K562 (cell line): ENCODE measurements around the gene CAPS. TPM values are rescaled to one million over a fixed set of nuclear protein-coding genes. Genes with fewer than 3 reads are reported as not detected.

ENCODE experiments used
- CBX8 ChIP-seq: fragments of 200-600 bp; sonication (generic); IDR thresholded peaks from 2 replicates; pipeline ENCODE4 v1.6.1; 2012; ENCODE audit warnings: borderline replicate concordance, mixed run types, low read depth, mild to moderate bottlenecking, moderate library complexity, mixed read lengths, low read length, control low read depth, inconsistent platforms; ENCODE audit not compliant: poor library complexity, severe bottlenecking; ENCODE audit errors: extremely low read depth
- DNMT1 ChIP-seq: fragments of 450-650 bp; IDR thresholded peaks from 2 replicates; pipeline ENCODE4 v1.6.1; 2016; ENCODE audit warnings: antibody characterized with exemption, mild to moderate bottlenecking
- ERF ChIP-seq: fragments of 450-650 bp; formaldehyde crosslinking; IDR thresholded peaks from 2 replicates; pipeline ENCODE4 v1.4.0; 2020; ENCODE audit warnings: mild to moderate bottlenecking, mixed read lengths
- FOS ChIP-seq: IDR thresholded peaks from 3 replicates; pipeline ENCODE4 v1.6.1; 2011; ENCODE audit not compliant: insufficient read length; ENCODE audit errors: extremely low read depth
- FOXK1 ChIP-seq: sonication (generic); formaldehyde crosslinking; IDR thresholded peaks from 2 replicates; pipeline ENCODE4 v1.8.0; 2022; ENCODE audit warnings: missing genetic modification reagents, mild to moderate bottlenecking, borderline replicate concordance
- GTF2F1 ChIP-seq: IDR thresholded peaks from 2 replicates; pipeline ENCODE4 v1.6.1; 2011; ENCODE audit warnings: low read depth, low read length, improper control_type of control experiment
- L3MBTL2 ChIP-seq: fragments of 450-650 bp; IDR thresholded peaks from 2 replicates; pipeline ENCODE4 v1.6.1; 2016; ENCODE audit warnings: mild to moderate bottlenecking, moderate library complexity
- POLR2AphosphoS5 ChIP-seq: IDR thresholded peaks from 2 replicates; pipeline ENCODE4 v1.6.1; 2011; ENCODE audit warnings: mild to moderate bottlenecking, low read depth, low read length, moderate library complexity; ENCODE audit not compliant: control insufficient read depth, insufficient read depth
- SAP30 ChIP-seq: fragments of 200-600 bp; sonication (generic); IDR thresholded peaks from 2 replicates; pipeline ENCODE4 v1.6.1; 2012; ENCODE audit warnings: borderline replicate concordance, low read depth, mild to moderate bottlenecking, moderate library complexity, low read length, control low read depth, inconsistent platforms; ENCODE audit not compliant: insufficient read depth, poor library complexity, severe bottlenecking
- TAF15 ChIP-seq: fragments of 200-400 bp; formaldehyde crosslinking; IDR thresholded peaks from 2 replicates; pipeline ENCODE4 v1.6.1; 2017; ENCODE audit warnings: mild to moderate bottlenecking, low read depth, low read length, moderate library complexity
- TCFL5 ChIP-seq: fragments of 250-450 bp; sonication (Bioruptor Pico); conservative IDR thresholded peaks from 2 replicates; pipeline ENCODE4 v1.6.1; 2021; ENCODE audit warnings: mild to moderate bottlenecking, moderate library complexity, matching md5 sums
- TFAM ChIP-seq: fragments of 250-450 bp; sonication (Bioruptor Pico); conservative IDR thresholded peaks from 2 replicates; pipeline ENCODE4 v1.5.0; 2021; ENCODE audit warnings: mild to moderate bottlenecking, moderate library complexity
- THRAP3 ChIP-seq: fragments of 450-650 bp; IDR thresholded peaks from 2 replicates; pipeline ENCODE4 v1.6.1; 2016; ENCODE audit warnings: mild to moderate bottlenecking, inconsistent platforms, borderline replicate concordance
- ZNF311 ChIP-seq: fragments of 250-450 bp; sonication (Bioruptor Pico); IDR thresholded peaks from 2 replicates; pipeline ENCODE4 v1.4.0; 2020; ENCODE audit warnings: mild to moderate bottlenecking, moderate library complexity
- ZNF316 ChIP-seq: fragments of 450-650 bp; IDR thresholded peaks from 2 replicates; pipeline ENCODE4 v1.6.1; 2016
- ZNF444 ChIP-seq: fragments of 250-450 bp; sonication (Bioruptor Pico); IDR thresholded peaks from 2 replicates; pipeline ENCODE4 v1.4.0; 2020; ENCODE audit warnings: mild to moderate bottlenecking, moderate library complexity
- ZNF79 ChIP-seq: fragments of 250-450 bp; sonication (Bioruptor Pico); IDR thresholded peaks from 2 replicates; pipeline ENCODE4 v1.4.0; 2020; ENCODE audit warnings: low read depth, mild to moderate bottlenecking, moderate library complexity
- polyA plus RNA-seq, 8 experiments: library from polyadenylated mRNA; depleted of rRNA in 4 of 8; stranded (reverse) in 5 of 8; unstranded in 3 of 8; fragments of >200 nt; fragmentation: Nextera tagmentation in 2 of 8; fragmentation: Illumina TruSeq in 1 of 8; extraction: Ambion mirVana in 2 of 8; extraction: Trizol in 1 of 8; gene quantifications; 2 replicates each; pipeline versions ENCODE4 v1.2.1 to v1.2.3, GENCODE V29; 2011 to 2014; ENCODE audit warnings: inconsistent platforms in 1 of 8, missing spikeins in 1 of 8
- total RNA-seq, 7 experiments: library from RNA; depleted of rRNA in 6 of 7; stranded (reverse); fragments of >200 nt in 6 of 7; fragmentation: Illumina TruSeq in 2 of 7; extraction: Trizol in 2 of 7; gene quantifications; 2 replicates each; pipeline versions ENCODE4 v1.2.1 to v1.2.3, GENCODE V29; 2011 to 2021; ENCODE audit warnings: low replicate concordance in 1 of 7
- TF ChIP-seq, protein P1 (sequence below): sonication (generic); formaldehyde crosslinking; IDR thresholded peaks from 2 replicates; pipeline ENCODE4 v1.8.0; 2022; ENCODE audit warnings: mild to moderate bottlenecking, missing genetic modification reagents
- TF ChIP-seq, protein P2 (sequence below): fragments of 450-650 bp; formaldehyde crosslinking; IDR thresholded peaks from 2 replicates; pipeline ENCODE4 v1.4.0; 2020; ENCODE audit warnings: mild to moderate bottlenecking, moderate library complexity
- TF ChIP-seq, protein P3 (sequence below): IDR thresholded peaks from 3 replicates; pipeline ENCODE4 v1.6.1; 2011; ENCODE audit warnings: borderline replicate concordance, mild to moderate bottlenecking, moderate library complexity; ENCODE audit not compliant: insufficient read length; ENCODE audit errors: extremely low read depth
- TF ChIP-seq, protein P4 (sequence below): fragments of 250-450 bp; sonication (Bioruptor Pico); IDR thresholded peaks from 2 replicates; pipeline ENCODE4 v1.4.0; 2020

The CAPS gene
- total and polyA plus RNA-seq, 9 of the 15 experiments (the other 6 are each of a cell fraction or from before 2014, with no cell fraction given): 0.15 to 4.0 (median 0.91) TPM

GRCh38 chr19:5903624-5904351 is 10.3 kb upstream of the CAPS start, which contains the start of gene NDUFA11 (continued):
- TF ChIP-seq SAP30: peak; percentile 70
- TF ChIP-seq, protein P1, sequence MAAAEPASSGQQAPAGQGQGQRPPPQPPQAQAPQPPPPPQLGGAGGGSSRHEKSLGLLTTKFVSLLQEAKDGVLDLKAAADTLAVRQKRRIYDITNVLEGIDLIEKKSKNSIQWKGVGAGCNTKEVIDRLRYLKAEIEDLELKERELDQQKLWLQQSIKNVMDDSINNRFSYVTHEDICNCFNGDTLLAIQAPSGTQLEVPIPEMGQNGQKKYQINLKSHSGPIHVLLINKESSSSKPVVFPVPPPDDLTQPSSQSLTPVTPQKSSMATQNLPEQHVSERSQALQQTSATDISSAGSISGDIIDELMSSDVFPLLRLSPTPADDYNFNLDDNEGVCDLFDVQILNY: 0 out of 2 replicates have a peak, but pooled peaks have one; percentile 31
- TF ChIP-seq, protein P2, sequence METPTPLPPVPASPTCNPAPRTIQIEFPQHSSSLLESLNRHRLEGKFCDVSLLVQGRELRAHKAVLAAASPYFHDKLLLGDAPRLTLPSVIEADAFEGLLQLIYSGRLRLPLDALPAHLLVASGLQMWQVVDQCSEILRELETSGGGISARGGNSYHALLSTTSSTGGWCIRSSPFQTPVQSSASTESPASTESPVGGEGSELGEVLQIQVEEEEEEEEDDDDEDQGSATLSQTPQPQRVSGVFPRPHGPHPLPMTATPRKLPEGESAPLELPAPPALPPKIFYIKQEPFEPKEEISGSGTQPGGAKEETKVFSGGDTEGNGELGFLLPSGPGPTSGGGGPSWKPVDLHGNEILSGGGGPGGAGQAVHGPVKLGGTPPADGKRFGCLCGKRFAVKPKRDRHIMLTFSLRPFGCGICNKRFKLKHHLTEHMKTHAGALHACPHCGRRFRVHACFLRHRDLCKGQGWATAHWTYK (CRISPR knock-in tag): 0 out of 2 replicates have a peak, but pooled peaks have one; percentile 66
- no peak for TF ChIP-seq TFAM (CRISPR knock-in tag)
- peak; percentile 92 for TF ChIP-seq L3MBTL2
- no peak for TF ChIP-seq ZNF444 (CRISPR knock-in tag)
- TF ChIP-seq GTF2F1: no peak
- TF ChIP-seq FOXK1 (CRISPR knock-in tag): 0 out of 2 replicates have a peak, but pooled peaks have one; percentile 27
- no peak for TF ChIP-seq ZNF79 (CRISPR knock-in tag)
- TF ChIP-seq ZNF311 (CRISPR knock-in tag): no peak
- TF ChIP-seq, protein P3, sequence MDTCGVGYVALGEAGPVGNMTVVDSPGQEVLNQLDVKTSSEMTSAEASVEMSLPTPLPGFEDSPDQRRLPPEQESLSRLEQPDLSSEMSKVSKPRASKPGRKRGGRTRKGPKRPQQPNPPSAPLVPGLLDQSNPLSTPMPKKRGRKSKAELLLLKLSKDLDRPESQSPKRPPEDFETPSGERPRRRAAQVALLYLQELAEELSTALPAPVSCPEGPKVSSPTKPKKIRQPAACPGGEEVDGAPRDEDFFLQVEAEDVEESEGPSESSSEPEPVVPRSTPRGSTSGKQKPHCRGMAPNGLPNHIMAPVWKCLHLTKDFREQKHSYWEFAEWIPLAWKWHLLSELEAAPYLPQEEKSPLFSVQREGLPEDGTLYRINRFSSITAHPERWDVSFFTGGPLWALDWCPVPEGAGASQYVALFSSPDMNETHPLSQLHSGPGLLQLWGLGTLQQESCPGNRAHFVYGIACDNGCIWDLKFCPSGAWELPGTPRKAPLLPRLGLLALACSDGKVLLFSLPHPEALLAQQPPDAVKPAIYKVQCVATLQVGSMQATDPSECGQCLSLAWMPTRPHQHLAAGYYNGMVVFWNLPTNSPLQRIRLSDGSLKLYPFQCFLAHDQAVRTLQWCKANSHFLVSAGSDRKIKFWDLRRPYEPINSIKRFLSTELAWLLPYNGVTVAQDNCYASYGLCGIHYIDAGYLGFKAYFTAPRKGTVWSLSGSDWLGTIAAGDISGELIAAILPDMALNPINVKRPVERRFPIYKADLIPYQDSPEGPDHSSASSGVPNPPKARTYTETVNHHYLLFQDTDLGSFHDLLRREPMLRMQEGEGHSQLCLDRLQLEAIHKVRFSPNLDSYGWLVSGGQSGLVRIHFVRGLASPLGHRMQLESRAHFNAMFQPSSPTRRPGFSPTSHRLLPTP: no peak
- no peak for TF ChIP-seq THRAP3
- TF ChIP-seq POLR2AphosphoS5: peak; percentile 23; the same call in 1 of the 2 replicates
- TF ChIP-seq TAF15: no peak
- no peak for TF ChIP-seq ERF
- no peak for TF ChIP-seq CBX8
- no peak for TF ChIP-seq DNMT1
- TF ChIP-seq, protein P4, sequence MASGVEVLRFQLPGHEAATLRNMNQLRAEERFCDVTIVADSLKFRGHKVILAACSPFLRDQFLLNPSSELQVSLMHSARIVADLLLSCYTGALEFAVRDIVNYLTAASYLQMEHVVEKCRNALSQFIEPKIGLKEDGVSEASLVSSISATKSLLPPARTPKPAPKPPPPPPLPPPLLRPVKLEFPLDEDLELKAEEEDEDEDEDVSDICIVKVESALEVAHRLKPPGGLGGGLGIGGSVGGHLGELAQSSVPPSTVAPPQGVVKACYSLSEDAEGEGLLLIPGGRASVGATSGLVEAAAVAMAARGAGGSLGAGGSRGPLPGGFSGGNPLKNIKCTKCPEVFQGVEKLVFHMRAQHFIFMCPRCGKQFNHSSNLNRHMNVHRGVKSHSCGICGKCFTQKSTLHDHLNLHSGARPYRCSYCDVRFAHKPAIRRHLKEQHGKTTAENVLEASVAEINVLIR (CRISPR knock-in tag): 0 out of 2 replicates have a peak, but pooled peaks have one; percentile 26
- TF ChIP-seq FOS: peak; percentile 16
- no peak for TF ChIP-seq ZNF316
- TF ChIP-seq TCFL5: no peak
